K562 (cell line): ENCODE results near the gene WDR91. TPM values are rescaled to one million over a fixed set of nuclear protein-coding genes. Genes with fewer than 3 reads are reported as not detected.

Experiments used
- C11orf30 ChIP-seq: fragments of 450-650 bp; IDR thresholded peaks from 2 replicates; pipeline ENCODE4 v1.6.1; 2016; ENCODE audit warnings: low read depth, mild to moderate bottlenecking
- E2F3 ChIP-seq: fragments of 250-450 bp; sonication (Bioruptor Pico); IDR thresholded peaks from 2 replicates; pipeline ENCODE4 v1.4.0; 2020; ENCODE audit warnings: mild to moderate bottlenecking
- EHMT2 ChIP-seq: fragments of 450-650 bp; IDR thresholded peaks from 2 replicates; pipeline ENCODE4 v1.6.1; 2018; ENCODE audit warnings: antibody characterized with exemption
- HDAC6 ChIP-seq: IDR thresholded peaks from 2 replicates; pipeline ENCODE4 v1.6.1; 2012; ENCODE audit warnings: low read depth, mild to moderate bottlenecking, control low read depth, inconsistent platforms, low read length, moderate library complexity
- HMGN3 ChIP-seq: IDR thresholded peaks from 2 replicates; pipeline ENCODE4 v1.6.1; 2011; ENCODE audit warnings: borderline replicate concordance, low read depth, mild to moderate bottlenecking, mixed read lengths, low read length; ENCODE audit not compliant: insufficient read length; ENCODE audit errors: extremely low read depth
- HNRNPL ChIP-seq: fragments of 200-400 bp; formaldehyde crosslinking; IDR thresholded peaks from 2 replicates; pipeline ENCODE4 v1.6.1; 2017; ENCODE audit warnings: low read depth, mild to moderate bottlenecking, low read length
- JUN ChIP-seq, 2 experiments: sonication (generic) in 1 of 2; formaldehyde crosslinking in 1 of 2; IDR thresholded peaks; 2 replicates each; pipeline versions ENCODE4 v1.6.1 to v1.8.0; 2012 to 2022; ENCODE audit warnings: borderline replicate concordance in 2 of 2, mild to moderate bottlenecking in 2 of 2, improper control_type of control experiment in 1 of 2, low read depth in 1 of 2, low read length in 1 of 2, missing genetic modification reagents in 1 of 2
- MCM7 ChIP-seq, 2 experiments: fragments of 450-650 bp; IDR thresholded peaks; 2 replicates each; pipeline ENCODE4 v1.6.1; 2016 to 2018
- NR1H2 ChIP-seq: sonication (generic); formaldehyde crosslinking; IDR thresholded peaks from 2 replicates; pipeline ENCODE4 v1.4.0; 2020; ENCODE audit warnings: mild to moderate bottlenecking, missing genetic modification reagents
- NRF1 ChIP-seq, 2 experiments: fragments of 450-650 bp; IDR thresholded peaks in 1 of 2; conservative IDR thresholded peaks in 1 of 2; 2 replicates each; pipeline ENCODE4 v1.6.1; 2014; ENCODE audit warnings: mild to moderate bottlenecking in 2 of 2
- PHF21A ChIP-seq: fragments of 450-650 bp; IDR thresholded peaks from 2 replicates; pipeline ENCODE4 v1.6.1; 2017; ENCODE audit warnings: low read depth, borderline replicate concordance
- SRSF9 ChIP-seq: fragments of 200-400 bp; formaldehyde crosslinking; IDR thresholded peaks from 2 replicates; pipeline ENCODE4 v1.6.1; 2017; ENCODE audit warnings: low read depth, low read length, borderline replicate concordance
- STAG1 ChIP-seq: sonication (generic); formaldehyde crosslinking; IDR thresholded peaks from 2 replicates; pipeline ENCODE4 v1.5.0; 2020; ENCODE audit warnings: missing genetic modification reagents, borderline replicate concordance
- TAF15 ChIP-seq: fragments of 200-400 bp; formaldehyde crosslinking; IDR thresholded peaks from 2 replicates; pipeline ENCODE4 v1.6.1; 2017; ENCODE audit warnings: mild to moderate bottlenecking, low read depth, low read length, moderate library complexity
- ZMIZ1 ChIP-seq, 2 experiments: fragments of 150-350 bp in 1 of 2; IDR thresholded peaks; 2 replicates each; pipeline ENCODE4 v1.6.1; 2012 to 2016; ENCODE audit warnings: low read depth in 2 of 2, low read length in 2 of 2, mild to moderate bottlenecking in 1 of 2, moderate library complexity in 1 of 2
- ZNF277 ChIP-seq: fragments of 250-450 bp; sonication (Bioruptor Pico); IDR thresholded peaks from 2 replicates; pipeline ENCODE4 v1.8.0; 2022; ENCODE audit warnings: inconsistent platforms, mild to moderate bottlenecking, moderate library complexity, borderline replicate concordance
- ZNF324 ChIP-seq: fragments of 250-450 bp; sonication (Bioruptor Pico); IDR thresholded peaks from 2 replicates; pipeline ENCODE4 v1.4.0; 2020; ENCODE audit warnings: mild to moderate bottlenecking
- ZNF408 ChIP-seq: fragments of 250-450 bp; sonication (Bioruptor Pico); IDR thresholded peaks from 2 replicates; pipeline ENCODE4 v1.4.0; 2020; ENCODE audit warnings: low read depth, mild to moderate bottlenecking, moderate library complexity
- ZNF57 ChIP-seq: fragments of 450-650 bp; formaldehyde crosslinking; IDR thresholded peaks from 2 replicates; pipeline ENCODE4 v1.4.0; 2020; ENCODE audit warnings: mild to moderate bottlenecking, moderate library complexity
- ZNF696 ChIP-seq: fragments of 250-450 bp; sonication (Bioruptor Pico); conservative IDR thresholded peaks from 2 replicates; pipeline ENCODE4 v1.4.0; 2020; ENCODE audit warnings: mild to moderate bottlenecking, moderate library complexity
- ZNF830 ChIP-seq: fragments of 250-450 bp; sonication (Bioruptor Pico); IDR thresholded peaks from 2 replicates; pipeline ENCODE4 v1.5.0; 2021; ENCODE audit warnings: mild to moderate bottlenecking
- polyA plus RNA-seq, 8 experiments: library from polyadenylated mRNA; depleted of rRNA in 4 of 8; stranded (reverse) in 5 of 8; unstranded in 3 of 8; fragments of >200 nt; fragmentation: Nextera tagmentation in 2 of 8; fragmentation: Illumina TruSeq in 1 of 8; extraction: Ambion mirVana in 2 of 8; extraction: Trizol in 1 of 8; gene quantifications; 2 replicates each; pipeline versions ENCODE4 v1.2.1 to v1.2.3, GENCODE V29; 2011 to 2014; ENCODE audit warnings: inconsistent platforms in 1 of 8, missing spikeins in 1 of 8
- total RNA-seq, 7 experiments: library from RNA; depleted of rRNA in 6 of 7; stranded (reverse); fragments of >200 nt in 6 of 7; fragmentation: Illumina TruSeq in 2 of 7; extraction: Trizol in 2 of 7; gene quantifications; 2 replicates each; pipeline versions ENCODE4 v1.2.1 to v1.2.3, GENCODE V29; 2011 to 2021; ENCODE audit warnings: low replicate concordance in 1 of 7
- TF ChIP-seq, protein P1 (sequence below): fragments of 450-650 bp; formaldehyde crosslinking; IDR thresholded peaks from 2 replicates; pipeline ENCODE4 v1.4.0; 2020; ENCODE audit warnings: mild to moderate bottlenecking

The WDR91 gene
- total and polyA plus RNA-seq, 9 of the 15 experiments (the other 6 are each of a cell fraction or from before 2014, with no cell fraction given), result 1.9 to 18.2 (median 9.8) TPM

- TF ChIP-seq EHMT2 (peak; percentile 78), PHF21A (peak; percentile 90), ZNF408 (CRISPR knock-in tag) (0 out of 2 replicates have a peak, but pooled peaks have one; percentile 27), E2F3 (CRISPR knock-in tag) (peak; percentile 92), ZMIZ1 (IDR thresholded peaks at IDR 0.05; ENCODE audit: low read depth in 2 of 2, low read length in 2 of 2) (peak in 1 of 2 experiments; percentile 35; a peak in 1 of 4 replicates), ZNF57 (CRISPR knock-in tag) (peak; percentile 76; the same call in 1 of the 2 replicates), MCM7 (IDR thresholded peaks at IDR 0.05) (no peak), ZNF277 (no peak), NRF1 (conservative IDR thresholded peaks at IDR 0.05 in 1 of 2, IDR thresholded peaks at IDR 0.05 in 1 of 2) (peak; percentile 49 to 51), TAF15 (no peak), JUN (IDR thresholded peaks at IDR 0.05; ENCODE audit: borderline replicate concordance, low read depth, low read length) (peak; percentile 30; the same call in 1 of the 2 replicates), JUN (CRISPR knock-in tag; IDR thresholded peaks at IDR 0.05; ENCODE audit: borderline replicate concordance) (peak; percentile 96; the same call in 1 of the 2 replicates), HMGN3 (peak; percentile 82), ZNF830 (CRISPR knock-in tag) (peak; percentile 84), NR1H2 (CRISPR knock-in tag) (peak; percentile 88; the same call in 1 of the 2 replicates), ZNF324 (CRISPR knock-in tag) (0 out of 2 replicates have a peak, but pooled peaks have one; percentile 24), HDAC6 (peak; percentile 2; the same call in 1 of the 2 replicates), STAG1 (peak; percentile 49; the same call in 1 of the 2 replicates), C11orf30 (peak; percentile 95), HNRNPL (peak; percentile 96; the same call in 1 of the 2 replicates), SRSF9 (no peak), ZNF696 (no peak)
- TF ChIP-seq, protein P1, sequence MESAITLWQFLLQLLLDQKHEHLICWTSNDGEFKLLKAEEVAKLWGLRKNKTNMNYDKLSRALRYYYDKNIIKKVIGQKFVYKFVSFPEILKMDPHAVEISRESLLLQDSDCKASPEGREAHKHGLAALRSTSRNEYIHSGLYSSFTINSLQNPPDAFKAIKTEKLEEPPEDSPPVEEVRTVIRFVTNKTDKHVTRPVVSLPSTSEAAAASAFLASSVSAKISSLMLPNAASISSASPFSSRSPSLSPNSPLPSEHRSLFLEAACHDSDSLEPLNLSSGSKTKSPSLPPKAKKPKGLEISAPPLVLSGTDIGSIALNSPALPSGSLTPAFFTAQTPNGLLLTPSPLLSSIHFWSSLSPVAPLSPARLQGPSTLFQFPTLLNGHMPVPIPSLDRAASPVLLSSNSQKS (CRISPR knock-in tag), result no peak
Observed at GRCh38 chr7:135170274-135170997, 40.9 kb downstream of the WDR91 start, which contains the start of gene CYREN (continued).
